Activated CD4-positive, alpha-beta T cell treated with anti-CD3 and anti-CD28 coated beads, Interleukin-2, amount 50 U/mL, for 4 hours (primary cell): ENCODE results near the gene PBX1.

Source experiments
- DNase-seq, 2 experiments: peaks; one replicate each; pipeline ENCODE4 v3.0.0-alpha.2; 2020

Gene PBX1

DNA sequence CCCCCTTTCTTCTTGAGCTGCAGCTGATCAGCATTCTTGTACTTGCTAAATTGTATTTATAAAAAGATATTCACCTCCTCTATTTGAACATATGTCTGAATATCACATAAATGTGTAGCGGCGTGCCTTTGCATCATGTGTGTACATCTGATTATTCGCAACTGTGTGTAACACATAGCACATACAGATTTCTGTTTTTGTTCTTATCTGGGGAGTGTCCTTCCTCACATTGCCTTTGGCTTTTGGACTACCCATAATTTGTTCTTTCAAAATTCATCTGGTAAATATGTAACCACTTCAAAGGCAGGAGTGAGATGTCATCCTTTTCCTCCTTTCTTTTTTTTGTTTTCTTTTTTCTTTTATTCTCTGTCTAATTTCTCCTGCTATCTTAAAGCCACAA is 113.6 kb downstream of the PBX1 start:
- DNase-seq = no peak

DNA sequence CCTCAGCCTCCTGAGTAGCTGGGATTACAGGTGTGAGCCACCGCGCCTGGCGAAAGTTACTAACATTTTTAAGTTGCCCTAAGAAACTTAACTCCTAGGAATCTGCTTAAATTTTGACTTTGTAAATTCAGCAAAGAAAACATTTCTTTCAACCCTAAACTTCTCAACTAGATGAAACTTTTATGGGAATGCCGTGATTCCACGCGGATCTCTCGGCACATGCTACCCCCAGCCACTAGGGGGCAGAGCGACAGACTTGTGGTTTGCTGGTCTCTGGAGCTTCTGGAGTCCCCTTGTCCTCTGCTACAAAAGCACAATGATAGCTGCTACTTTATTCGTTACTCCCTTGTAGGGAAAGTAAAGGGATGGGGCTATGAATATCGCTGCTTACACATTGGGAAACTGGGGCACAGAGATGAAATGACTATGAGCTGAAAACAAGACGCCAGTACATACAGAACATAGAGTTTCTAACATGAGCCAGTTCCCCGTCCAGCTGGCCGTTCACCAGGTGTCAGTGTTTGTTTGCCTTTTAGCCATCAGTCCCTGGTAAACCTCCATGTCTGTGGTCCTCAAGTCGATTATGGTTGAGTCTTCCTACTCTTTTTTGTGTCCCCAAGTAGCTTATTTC is 114.7 kb downstream of the PBX1 start:
- no peak for DNase-seq

DNA sequence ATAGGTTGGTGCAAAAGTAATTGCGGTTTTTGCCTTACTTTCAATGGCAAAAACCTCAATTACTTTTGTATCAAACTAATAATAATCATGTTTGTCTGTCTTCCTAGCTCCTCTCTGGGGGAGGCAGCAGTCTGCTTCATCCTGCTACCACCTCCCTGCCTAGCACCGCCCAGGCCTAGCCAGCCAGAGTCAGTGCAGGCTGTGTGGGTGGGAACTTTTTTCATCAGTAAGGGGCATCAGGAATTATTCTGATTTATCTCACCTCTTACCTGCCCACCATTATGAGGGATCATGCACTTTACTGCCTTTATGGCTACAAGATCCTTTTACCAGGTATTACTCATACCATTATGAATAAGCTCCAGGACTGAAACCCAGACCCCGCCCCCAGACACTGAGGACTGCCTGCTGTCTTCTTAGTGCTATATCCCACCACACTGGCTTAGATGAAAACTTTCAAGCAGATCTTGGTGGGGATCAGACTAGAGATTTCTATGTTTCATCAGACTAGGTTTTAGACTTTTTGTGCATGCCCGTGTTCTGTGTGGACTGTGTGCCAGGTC is 116.4 kb downstream of the PBX1 start:
- DNase-seq = no peak

DNA sequence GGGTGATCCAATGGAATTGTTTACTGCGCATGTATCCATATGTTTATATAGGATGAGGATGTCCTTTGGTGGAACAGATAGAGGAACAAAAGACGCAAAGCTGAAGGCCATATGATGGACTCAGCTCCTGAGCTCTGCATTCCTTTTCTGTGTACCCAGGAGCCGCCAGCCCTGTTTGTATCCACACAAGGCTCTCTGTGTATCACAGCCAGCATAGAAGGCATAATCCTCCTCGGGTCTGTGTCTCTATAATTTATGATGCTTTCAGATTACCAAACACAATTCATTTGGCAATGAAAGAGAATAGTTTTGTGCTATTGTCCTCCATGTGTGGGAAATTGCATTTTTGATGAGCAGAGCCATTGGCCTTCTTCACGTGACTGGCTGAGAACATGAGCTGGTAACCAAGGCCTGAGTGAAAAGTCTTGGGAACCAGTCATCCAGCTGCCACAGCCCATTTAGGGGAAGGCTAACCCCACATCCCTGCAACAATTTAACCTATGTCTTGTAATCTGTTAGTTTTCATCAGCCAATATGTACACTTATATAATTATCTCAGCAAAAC is 119.2 kb downstream of the PBX1 start:
- DNase-seq = no peak

DNA sequence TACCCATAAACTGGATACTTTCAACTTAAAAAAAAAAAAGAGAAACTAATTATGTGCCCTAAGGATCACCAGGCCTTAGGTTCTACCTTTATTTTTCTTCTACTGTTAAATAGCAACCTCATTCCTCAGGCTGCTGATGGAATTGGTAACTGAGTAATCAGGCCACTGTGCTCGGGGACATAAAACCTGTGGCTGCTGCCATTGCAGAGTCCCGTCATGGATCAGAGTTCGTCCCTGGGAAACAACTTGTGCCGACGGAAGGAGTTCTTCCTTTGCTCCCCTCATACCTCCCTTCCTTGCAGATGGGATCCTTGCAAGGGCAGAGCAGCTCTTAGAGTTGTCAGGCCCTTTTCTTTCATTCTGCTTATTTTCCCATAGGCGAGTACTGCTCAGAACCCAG is 123.6 kb downstream of the PBX1 start:
- no peak for DNase-seq

DNA sequence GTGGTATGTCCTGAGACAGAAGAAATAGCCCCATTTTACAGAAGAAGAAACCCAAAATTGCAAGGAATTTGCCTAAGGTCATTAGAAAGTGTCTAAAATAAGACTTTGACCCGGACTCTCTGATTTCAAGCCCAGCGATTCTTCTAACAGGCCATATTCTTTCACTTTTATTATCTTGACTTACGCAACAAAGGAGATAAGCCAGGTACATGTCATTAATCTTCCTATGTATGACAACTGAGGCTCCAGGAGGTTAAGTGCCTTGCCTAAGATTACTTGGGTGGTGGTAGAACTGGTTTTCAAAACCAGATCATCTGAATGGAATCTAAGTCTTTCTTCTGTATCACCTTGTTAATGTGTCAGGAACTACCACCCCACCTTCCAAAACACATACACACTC is 124.3 kb downstream of the PBX1 start:
- no peak for DNase-seq

DNA sequence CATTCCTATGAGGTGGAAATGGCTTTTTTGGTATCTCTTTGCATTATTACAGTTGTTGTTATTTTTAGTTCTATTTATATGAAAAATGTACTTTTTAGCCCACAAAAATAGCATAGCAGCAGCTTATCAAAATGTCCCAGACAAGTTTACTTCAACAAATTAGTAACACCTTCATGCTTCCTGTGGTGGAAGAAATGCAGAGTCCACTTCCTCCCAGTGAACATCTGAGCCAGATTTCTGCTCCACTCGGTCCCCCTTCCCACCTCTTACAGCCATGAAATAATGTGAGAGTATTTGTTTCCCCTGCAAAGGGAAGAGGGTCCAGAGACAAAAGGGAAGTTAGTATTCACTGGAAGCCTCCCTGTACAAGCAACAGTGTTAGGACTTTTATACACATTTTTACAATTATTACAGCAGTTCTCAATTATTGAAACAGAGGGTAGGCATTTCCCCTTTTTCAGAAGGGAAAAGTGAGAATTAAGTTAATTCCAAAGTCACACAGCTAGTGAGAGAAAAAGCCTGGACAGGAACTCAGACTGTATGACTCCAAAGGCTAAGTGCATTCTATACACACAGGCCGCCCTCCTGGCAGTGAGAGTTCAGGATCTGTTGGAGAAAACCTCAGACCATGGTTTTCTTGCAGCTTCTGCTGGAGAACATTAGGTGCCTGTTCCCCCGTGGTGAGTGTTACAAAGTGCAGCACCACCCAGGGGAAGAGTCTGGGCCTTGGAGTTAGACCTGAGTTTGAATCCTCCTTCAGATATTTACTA is 126.5 kb downstream of the PBX1 start:
- no peak for DNase-seq

DNA sequence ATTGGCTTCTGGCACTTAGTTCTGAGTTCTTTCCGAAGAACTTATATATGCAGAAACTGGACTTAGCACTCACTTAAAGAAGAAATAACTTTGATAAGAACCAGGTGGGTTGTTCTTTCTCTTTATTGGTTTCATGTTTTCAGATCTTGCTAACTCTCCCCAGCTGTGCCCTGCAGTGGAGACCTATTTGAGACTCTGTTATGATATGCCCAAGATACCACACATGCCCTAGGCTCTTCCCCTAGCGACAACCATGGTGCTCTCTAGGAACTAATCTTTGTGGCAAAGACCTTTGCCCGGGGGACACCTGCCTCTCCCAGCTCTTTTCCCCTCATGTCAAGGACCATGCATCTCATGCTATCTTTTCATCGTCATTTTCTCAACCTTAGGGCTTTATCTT is 128.8 kb downstream of the PBX1 start:
- no peak for DNase-seq

DNA sequence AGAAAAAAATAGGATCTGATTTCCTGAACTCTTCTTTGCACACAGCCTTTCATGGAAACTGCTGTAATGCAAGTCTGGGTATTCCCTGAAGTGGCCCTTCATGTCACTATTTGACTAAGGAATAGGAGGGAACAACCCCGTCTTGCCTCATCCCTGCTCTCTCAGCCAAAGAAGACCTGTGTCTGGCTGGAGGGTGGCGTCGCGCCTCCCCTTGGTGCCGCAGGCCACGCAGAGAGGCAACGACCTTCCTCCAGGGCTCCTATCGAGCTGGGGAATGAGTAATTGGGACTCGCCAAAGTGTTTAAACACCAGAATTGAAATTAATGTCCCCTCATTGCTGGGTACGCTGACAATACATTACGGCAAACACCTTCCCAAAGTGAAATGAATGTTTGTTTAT is 129.8 kb downstream of the PBX1 start:
- DNase-seq = no peak

DNA sequence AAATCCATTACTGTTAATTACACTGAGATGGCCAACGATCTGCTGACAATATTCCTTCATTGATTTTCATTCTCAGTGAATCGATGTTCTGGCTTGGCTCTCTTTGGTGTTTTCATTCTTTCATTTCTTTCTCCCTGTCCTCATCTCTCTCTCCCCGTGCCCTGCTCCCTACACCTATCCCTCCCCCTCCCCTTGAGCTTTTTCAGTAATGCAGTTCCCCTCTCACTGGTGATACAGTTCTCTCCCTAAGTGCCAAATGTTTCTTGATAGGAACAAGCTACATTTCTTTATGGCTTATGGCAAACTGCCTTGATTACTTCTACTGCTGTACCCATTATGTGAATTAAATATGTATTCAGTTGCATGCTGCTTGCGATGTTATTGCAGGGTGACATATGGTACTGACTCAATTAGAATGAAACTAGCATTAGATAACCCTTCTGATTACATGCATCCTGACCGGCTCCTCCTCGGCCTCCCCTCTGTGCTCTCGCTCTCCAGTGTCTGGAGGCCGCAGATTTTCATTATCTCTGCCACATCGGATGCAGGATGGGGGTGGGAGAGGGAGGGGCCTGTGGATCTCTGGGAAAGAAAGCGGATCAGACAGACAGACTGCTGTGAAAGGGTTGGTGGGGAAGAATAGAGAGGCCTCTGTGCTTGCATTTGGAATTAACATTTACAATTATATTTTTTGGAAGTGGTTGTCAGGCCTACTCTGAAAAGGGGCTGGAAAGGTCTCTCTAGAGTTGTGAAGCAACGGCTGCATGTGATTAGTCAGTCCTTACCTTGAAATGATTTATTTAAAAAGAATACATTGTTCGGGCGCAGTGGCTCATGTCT is 130.9 kb downstream of the PBX1 start:
- DNase-seq = no peak

DNA sequence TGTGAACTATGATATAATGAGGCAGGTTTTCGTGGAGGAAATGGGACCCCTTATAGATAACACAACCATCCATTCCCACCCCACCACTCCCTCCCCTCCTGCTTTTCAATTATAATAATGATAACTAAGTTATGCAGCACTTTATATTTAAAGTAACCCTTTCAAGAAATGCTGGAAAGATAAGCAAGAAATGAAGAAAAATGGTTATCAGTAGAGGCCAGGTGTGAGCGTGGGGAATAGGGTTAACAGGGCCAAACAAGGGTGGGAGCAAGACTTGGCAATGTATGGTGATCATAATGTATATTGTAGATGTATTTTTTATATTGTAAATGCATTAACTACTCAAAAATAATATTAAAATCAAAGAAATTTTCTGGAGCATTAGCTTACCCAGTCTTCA is 133.4 kb downstream of the PBX1 start:
- no peak for DNase-seq

DNA sequence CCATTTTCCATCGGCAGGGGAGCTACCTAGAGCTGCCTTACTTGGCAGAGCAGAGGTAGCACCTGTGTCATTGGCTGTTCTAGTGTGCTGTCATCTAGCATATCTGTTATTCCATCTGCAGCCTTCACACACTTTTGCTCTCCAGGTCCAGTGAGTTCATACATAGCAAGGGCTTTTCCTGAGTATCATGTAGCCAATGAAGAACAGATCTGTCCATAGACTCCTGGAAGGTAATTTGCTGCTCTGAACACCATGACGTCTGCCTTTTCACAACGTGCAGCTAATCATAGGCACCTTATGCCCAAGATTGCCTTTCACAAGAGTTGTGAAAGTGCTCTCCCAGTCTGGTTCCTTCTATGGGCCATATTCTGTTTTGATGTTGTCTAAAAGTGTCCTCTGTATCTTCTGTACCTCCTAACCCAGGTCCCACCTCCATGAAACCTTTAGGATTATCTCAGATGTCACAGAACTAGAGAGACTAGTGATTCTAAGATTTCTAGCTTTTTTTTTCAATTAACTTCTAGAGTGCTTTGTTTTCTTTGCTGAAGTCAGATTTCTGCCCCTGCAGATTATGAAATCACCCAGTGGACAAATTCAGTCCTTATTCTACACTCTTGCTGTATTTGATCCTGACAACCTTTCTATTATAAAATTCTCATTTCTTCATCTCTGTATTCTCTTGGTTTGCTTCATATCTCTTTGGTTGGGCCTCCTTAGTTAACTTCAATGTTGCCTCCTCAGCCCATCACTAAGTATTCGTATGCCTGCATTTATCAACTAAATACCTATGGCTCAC is 134.8 kb downstream of the PBX1 start:
- no peak for DNase-seq

DNA sequence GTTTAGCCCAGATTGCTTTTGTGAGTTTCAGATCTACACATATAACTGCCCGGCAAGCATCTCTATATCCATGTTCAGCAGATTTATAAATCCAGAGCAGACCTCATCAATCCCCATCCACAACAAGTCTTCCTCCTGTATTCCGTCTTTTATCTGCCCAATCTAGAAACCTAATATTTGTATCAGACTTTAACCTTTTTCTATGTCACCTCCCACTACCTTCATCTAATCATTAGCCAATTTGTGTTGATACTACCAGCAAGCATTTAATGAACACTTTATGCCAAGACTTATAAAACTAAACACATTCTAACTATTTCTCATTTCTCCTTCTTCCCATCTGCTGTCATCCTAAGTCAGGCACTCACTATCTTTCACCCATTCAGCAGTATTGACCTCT is 135.5 kb downstream of the PBX1 start:
- no peak for DNase-seq

DNA sequence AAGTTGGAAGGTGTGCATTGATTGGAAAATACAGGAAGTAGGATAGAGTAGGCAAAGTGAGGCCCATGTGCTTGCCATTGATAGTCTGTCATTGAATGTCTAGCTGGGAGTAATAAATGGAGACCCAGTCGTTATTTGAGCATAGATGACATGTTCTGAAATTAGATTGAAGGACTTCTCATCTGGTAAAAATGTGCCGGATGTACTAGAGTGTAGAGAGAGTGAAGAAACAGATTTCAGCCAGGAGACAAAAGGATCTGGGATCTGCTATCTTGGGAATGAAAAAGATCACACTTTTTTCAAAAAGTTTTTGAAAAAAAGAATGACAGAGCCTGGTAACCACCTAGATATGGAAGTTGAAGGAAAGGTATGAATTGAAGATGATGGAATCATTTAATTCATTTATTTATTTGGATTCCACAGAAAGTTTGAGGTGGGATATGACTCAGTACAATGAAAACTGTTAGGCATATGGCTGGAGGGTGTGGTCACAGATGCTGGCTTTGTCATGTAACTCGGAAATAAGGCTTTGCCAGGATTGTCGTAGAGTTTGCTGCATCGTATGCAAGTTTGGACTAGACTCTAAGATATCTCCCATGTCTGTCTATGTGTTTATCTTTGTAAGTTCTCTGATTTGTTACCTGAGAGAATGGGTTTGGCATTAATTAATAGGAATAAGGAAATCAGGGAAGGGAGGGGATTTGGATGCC is 137.1 kb downstream of the PBX1 start:
- no peak for DNase-seq

DNA sequence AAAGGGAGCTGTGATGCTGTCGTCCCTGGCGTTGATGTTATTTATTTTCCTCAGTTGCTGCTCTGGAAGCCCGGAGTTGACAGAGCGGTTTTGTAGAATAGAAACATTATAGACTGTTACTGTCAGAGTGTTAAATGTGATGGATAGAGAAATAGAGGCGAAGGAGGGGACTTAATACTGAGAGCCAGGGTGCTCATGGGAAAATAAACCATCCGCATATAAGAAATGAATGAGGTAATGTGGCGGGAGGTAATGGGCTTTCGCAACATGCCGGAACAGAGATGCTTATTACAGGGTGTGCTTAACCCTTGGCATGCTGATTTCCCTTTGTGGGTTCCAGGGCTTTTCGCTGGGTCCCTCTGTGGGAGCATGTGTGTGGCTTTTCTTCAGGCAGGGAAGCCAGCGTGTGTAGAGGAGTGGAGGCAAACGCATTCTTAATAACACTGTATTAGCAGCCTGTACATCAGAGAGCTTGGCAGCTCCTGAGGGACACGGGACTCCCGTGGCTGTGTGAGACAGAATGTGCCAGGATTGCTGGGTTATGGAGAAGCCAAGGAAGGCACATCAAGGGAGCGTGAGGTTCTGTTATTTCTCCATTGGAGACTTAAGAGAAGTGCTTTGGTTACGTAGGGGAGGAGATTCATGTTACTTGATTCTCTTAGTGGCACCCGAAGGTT is 141.0 kb downstream of the PBX1 start:
- DNase-seq = no peak

DNA sequence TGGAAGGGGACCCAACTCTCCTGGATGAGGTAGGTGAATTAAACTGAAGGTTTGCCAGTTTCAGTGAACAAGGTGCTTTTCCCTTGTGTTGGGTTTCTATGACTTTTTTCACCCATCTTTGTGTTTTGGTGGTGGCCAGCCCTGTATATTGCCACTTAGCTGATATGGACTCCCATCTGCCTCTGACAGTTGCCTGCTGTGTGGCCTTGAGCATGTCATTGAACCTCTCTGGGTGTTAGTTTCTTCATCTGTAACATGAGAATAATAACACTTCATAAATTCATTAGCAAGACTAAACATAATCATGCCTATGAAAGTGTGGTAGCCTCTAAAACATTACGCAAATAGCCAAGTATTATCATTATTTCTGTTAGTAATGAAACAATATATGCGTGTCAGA is 141.7 kb downstream of the PBX1 start:
- DNase-seq = no peak

DNA sequence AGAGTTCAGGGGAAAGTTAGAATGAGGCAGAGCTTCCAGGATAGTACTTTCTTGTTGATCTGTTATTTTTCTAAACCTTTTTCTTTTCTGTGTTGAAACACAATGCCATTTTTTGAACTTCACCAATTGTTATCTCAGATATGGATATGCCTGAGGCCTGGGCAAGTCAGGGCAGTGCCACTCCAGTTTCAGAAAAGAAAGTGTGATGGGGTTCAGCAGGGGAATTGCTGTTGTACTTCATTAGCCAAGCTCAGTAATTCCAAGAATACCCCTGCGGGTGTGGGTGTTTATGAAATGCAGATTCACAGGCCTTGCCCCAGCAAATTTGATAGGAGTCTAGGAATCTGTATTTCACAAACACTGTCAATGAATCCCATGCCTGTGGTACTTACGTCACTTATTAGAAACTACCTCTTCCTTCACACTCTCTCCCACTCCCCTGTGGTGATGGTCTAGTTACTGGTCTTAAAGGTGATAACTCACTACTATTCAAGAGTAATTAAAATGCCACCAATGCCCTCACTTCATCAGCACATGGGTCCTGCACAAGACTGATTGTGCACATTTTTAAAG is 142.3 kb downstream of the PBX1 start:
- no peak for DNase-seq

DNA sequence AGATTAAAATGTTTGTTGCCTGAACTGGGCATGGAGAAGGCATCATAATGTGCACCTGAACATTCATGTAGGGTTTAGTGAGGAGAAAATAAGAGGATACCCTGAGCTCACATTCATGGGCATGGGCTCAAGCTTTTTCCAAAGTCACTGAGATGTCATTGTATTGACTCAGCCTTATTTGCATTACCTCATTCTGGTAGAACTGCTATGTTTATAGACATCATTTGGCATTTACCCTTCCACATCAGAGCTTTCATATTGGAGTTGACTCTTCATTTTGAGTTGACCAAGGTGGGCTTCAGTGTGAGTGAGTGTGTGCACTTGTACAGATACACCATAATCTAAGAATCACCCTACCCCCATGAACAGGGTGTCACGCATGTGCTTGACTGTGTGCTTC is 143.2 kb downstream of the PBX1 start:
- DNase-seq = no peak

DNA sequence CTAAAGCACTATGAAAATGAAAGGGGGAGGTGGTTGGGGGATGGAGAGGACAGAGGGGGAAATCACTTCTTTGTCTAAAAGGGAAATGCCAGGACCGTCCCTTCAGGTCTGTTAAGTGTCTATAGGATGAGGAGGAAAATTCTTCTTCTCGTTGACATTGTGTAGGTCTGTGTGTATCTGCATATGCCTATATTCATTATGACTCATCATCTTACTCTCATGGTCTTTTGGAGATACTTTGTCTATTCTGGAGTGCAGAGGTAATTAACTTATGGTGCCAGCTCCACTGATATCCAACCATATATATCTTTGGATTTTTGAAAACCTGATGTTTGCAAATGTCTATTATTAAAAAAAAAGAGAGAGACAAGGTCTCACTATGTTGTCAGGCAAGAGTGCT is 143.7 kb downstream of the PBX1 start:
- no peak for DNase-seq

DNA sequence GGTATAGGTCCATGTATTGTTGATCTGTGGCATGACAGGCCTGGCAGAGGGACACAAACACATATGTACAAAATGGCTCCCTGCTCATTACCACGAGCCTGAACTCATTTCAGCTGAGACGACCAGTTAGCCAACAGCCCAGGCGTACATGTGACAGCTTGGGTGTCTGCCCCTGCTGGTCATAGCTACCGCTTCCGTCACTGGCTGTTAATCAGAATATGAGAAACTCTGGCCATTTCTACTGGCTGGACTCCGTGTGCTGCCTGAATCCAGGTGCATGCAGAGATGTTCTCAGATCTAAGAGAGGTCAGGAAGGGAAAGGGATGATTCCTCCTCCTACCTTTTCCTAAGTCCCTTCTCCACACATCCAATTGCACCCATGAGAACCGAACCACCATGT is 144.5 kb downstream of the PBX1 start:
- DNase-seq = no peak

DNA sequence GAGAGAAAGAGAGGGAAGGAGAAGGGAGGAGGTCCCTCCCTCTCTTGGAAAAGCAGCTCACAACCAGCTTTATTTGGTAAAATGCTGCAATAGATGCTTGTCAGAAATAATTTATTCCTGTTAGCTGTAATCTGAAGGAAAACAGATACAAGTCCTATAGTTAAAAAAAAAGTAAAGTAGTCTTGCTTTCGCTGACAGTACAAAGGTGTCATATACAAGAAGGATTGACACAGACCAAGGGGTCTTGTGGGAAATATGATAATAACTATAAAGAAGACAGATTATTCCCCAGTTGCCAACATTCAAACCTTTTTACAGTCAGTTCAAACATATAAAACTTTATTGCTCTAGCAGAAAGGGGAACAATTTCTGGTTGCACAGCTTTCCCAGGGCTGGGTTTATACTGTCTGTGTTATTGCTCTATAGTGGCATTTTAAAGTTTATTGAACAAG is 145.0 kb downstream of the PBX1 start:
- DNase-seq = no peak
